Bronchial epithelial cell (primary cell): ENCODE measurements around the gene TMEM165. TPM values are rescaled to one million over a fixed set of nuclear protein-coding genes. Genes with fewer than 3 reads are reported as not detected.
A peak's percentile ranks its signal among the peaks of the same experiment; 100 is the strongest.

ENCODE experiments used
- DNase-seq: peaks from one replicate; pipeline ENCODE4 v3.0.0-alpha.2; 2010; ENCODE audit warnings: low read depth
- FAIRE-seq: peaks from 2 replicates; lab custom pipeline; 2011; peaks lifted over from hg19 to GRCh38; lab: Jason Lieb, UNC
- H3K27me3 ChIP-seq: 2 replicates; pipeline ENCODE4 v1.5.1; 2011; ENCODE audit warnings: low read length; ENCODE audit not compliant: control insufficient read depth, insufficient read depth
- H3K36me3 ChIP-seq: 2 replicates; pipeline ENCODE4 v1.5.1; 2011; ENCODE audit warnings: low read length; ENCODE audit not compliant: control insufficient read depth, insufficient read depth
- H3K4me3 ChIP-seq: 2 replicates; pipeline ENCODE4 v1.5.1; 2011; ENCODE audit warnings: mild to moderate bottlenecking, low read depth, low read length, control low read depth
- total RNA-seq: library from RNA; depleted of rRNA; stranded (reverse); fragments of >200 nt; gene quantifications from 2 replicates; pipeline ENCODE4 v1.2.1, GENCODE V29; 2014
- TF ChIP-seq, protein P1 (sequence below): IDR thresholded peaks from 2 replicates; pipeline ENCODE4 v1.5.1; 2011; ENCODE audit warnings: mild to moderate bottlenecking, moderate library complexity, low read length, control low read depth, inconsistent platforms; ENCODE audit not compliant: insufficient read depth, severe bottlenecking

Gene TMEM165
- total RNA-seq, 1 donor from 2014 or later, result 75.8 TPM

GRCh38 chr4:55376698-55377097 is 19.1 kb upstream of the TMEM165 start:
- TF ChIP-seq, protein P1, sequence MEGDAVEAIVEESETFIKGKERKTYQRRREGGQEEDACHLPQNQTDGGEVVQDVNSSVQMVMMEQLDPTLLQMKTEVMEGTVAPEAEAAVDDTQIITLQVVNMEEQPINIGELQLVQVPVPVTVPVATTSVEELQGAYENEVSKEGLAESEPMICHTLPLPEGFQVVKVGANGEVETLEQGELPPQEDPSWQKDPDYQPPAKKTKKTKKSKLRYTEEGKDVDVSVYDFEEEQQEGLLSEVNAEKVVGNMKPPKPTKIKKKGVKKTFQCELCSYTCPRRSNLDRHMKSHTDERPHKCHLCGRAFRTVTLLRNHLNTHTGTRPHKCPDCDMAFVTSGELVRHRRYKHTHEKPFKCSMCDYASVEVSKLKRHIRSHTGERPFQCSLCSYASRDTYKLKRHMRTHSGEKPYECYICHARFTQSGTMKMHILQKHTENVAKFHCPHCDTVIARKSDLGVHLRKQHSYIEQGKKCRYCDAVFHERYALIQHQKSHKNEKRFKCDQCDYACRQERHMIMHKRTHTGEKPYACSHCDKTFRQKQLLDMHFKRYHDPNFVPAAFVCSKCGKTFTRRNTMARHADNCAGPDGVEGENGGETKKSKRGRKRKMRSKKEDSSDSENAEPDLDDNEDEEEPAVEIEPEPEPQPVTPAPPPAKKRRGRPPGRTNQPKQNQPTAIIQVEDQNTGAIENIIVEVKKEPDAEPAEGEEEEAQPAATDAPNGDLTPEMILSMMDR, result no peak
- Histone ChIP-seq H3K36me3 (no peaks in the 10 kb centered on the region), H3K4me3 (no peak overlapping the region), H3K27me3 (no peaks in the 10 kb centered on the region)
- DNase-seq (no peak), FAIRE-seq (no peak)

- TF ChIP-seq, protein P1, result no peak
- DNase-seq (peak; percentile 86), FAIRE-seq (peak; percentile 81)
- H3K27me3 ChIP-seq, result no peaks in the 10 kb centered on the region
- no peak overlapping the region for H3K4me3 ChIP-seq
- no peaks in the 10 kb centered on the region for H3K36me3 ChIP-seq
Measured at GRCh38 chr4:55378617-55379467, 16.9 kb upstream of the TMEM165 start.

GRCh38 chr4:55380576-55380975 is 15.2 kb upstream of the TMEM165 start:
- TF ChIP-seq, protein P1, result no peak
- no peaks in the 10 kb centered on the region for H3K27me3 ChIP-seq
- H3K4me3 ChIP-seq, result no peak overlapping the region
- no peaks in the 10 kb centered on the region for H3K36me3 ChIP-seq
- DNase-seq, result no peak
- no peak for FAIRE-seq

DNA sequence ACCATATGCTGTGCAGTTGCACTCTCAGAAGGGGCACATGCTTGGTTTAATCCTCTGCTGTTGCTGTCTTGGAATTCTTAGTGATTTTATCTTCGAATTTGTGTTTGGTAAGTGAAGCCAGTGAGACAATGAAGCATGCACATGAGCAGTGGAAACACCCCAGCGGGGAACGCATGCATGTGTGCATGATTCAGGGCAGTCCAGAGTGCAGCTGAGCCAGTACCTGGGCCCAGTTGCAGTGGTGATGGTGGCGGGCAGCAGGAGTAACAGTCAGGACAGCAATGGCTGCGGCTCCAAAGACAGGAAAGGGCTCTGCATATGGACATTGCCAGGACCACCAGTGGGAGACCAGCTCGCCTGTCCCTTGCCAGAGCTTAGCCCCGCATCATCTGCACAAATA is 14.3 kb upstream of the TMEM165 start:
- H3K27me3 ChIP-seq, result no peaks in the 10 kb centered on the region
- no peaks in the 10 kb centered on the region for H3K36me3 ChIP-seq
- DNase-seq (no peak), FAIRE-seq (no peak)
- H3K4me3 ChIP-seq, result no peak overlapping the region
- TF ChIP-seq, protein P1, result no peak

GRCh38 chr4:55382488-55383003 is 13.2 kb upstream of the TMEM165 start:
- Histone ChIP-seq H3K27me3 (no peaks in the 10 kb centered on the region), H3K36me3 (no peaks in the 10 kb centered on the region), H3K4me3 (no peak overlapping the region)
- TF ChIP-seq, protein P1, result no peak
- no peak for FAIRE-seq
- no peak for DNase-seq
